RWPE2 (cell line): Measurements from ENCODE around the gene IFT43.

Experiments used
- ATAC-seq: fragments of 200-7000 bp; cut with Tn5 transposase; 3 replicates; pipeline ENCODE4 v1.9.1; 2021; ENCODE audit warnings: low read depth
- DNase-seq: peaks from one replicate; pipeline ENCODE4 v3.0.0-alpha.2; 2020; ENCODE audit warnings: low spot score
- H3K27ac ChIP-seq: fragments of 450-650 bp; 2 replicates; pipeline ENCODE4 v1.5.1; 2017; ENCODE audit warnings: mild to moderate bottlenecking; ENCODE audit not compliant: poor library complexity, severe bottlenecking
- H3K27me3 ChIP-seq: fragments of 250-450 bp; sonication (Bioruptor Pico); 2 replicates; pipeline ENCODE4 v1.5.1; 2021; ENCODE audit warnings: mild to moderate bottlenecking, moderate library complexity; ENCODE audit not compliant: insufficient read depth, poor library complexity, severe bottlenecking
- H3K36me3 ChIP-seq: fragments of 250-450 bp; sonication (Bioruptor Pico); 2 replicates; pipeline ENCODE4 v1.5.1; 2020; ENCODE audit warnings: low read depth, mild to moderate bottlenecking, moderate library complexity
- H3K4me1 ChIP-seq: fragments of 250-450 bp; sonication (Bioruptor Pico); 2 replicates; pipeline ENCODE4 v1.5.1; 2021; ENCODE audit warnings: mild to moderate bottlenecking, moderate library complexity; ENCODE audit not compliant: insufficient read depth, poor library complexity, severe bottlenecking
- H3K4me3 ChIP-seq: fragments of 250-450 bp; sonication (Bioruptor Pico); 2 replicates; pipeline ENCODE4 v1.5.1; 2021; ENCODE audit warnings: mild to moderate bottlenecking, moderate library complexity; ENCODE audit not compliant: severe bottlenecking
- H3K9me3 ChIP-seq: fragments of 250-450 bp; sonication (Bioruptor Pico); 2 replicates; pipeline ENCODE4 v1.5.1; 2021; ENCODE audit warnings: mild to moderate bottlenecking, moderate library complexity; ENCODE audit not compliant: severe bottlenecking
- CTCF ChIP-seq: fragments of 450-650 bp; IDR thresholded peaks from one replicate; pipeline ENCODE4 v1.5.1; 2017; ENCODE audit warnings: mild to moderate bottlenecking, moderate library complexity; ENCODE audit not compliant: poor library complexity, severe bottlenecking

IFT43 gene

DNA sequence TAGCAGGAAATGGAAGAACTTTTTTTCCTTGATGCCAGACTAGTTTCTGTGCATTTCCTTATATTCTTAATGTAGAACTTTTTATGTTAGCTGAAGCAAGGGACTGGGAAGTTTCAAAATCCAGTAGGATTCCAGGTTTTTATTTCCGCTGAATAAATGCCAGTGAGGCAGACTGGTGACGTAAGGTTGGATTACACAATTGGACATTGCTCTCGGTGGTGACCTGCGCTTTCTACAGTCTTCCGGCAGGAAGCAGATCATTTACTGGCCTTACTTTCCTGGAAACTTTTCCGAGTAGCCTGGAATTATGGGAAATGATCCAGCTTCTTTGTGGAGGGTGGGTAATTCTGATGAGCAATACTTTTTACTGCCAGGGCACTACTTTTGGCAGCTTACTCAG is 3.6 kb downstream of the IFT43 start:
- Histone ChIP-seq H3K36me3 (peaks cover 39% of the 10 kb centered on the region), H3K27me3 (no peaks in the 10 kb centered on the region), H3K4me3 (no peak overlapping the region), H3K9me3 (no peaks in the 10 kb centered on the region), H3K27ac (peak overlapping the region; percentile 27), H3K4me1 (peaks cover 18% of the 10 kb centered on the region)
- DNase-seq (no peak), ATAC-seq (peak; percentile 18; the same call in 1 of the 3 replicates)
- no peak for TF ChIP-seq CTCF

DNA sequence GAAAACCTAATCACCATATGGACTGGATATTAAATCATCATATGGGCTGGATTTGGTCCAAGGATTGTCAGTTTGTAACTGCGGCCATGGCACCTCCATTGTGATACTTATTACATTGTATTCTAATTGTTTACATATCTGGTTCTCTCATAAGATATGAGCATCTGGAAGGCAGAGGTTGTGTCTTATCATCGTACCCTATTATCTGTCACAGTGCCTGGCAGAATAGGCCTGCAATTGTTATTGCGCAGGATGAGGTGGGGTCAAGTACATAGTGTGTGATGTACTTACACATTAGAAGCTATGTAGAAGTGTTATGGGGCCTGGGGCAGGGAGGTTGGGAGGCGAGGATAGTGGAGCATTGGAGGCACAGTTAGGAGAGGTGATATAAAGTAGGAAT is 4.7 kb downstream of the IFT43 start:
- TF ChIP-seq CTCF = no peak
- Histone ChIP-seq H3K36me3 (peaks cover 49% of the 10 kb centered on the region), H3K4me3 (no peak overlapping the region), H3K4me1 (peaks cover 15% of the 10 kb centered on the region), H3K27me3 (no peaks in the 10 kb centered on the region), H3K9me3 (no peaks in the 10 kb centered on the region), H3K27ac (no peak overlapping the region)
- ATAC-seq (no peak), DNase-seq (no peak)

- no peak for TF ChIP-seq CTCF
- no peaks in the 10 kb centered on the region for H3K27me3 ChIP-seq
- ATAC-seq = no peak
- no peak overlapping the region for H3K27ac ChIP-seq
- DNase-seq = no peak
- no peak overlapping the region for H3K4me3 ChIP-seq
- no peaks in the 10 kb centered on the region for H3K9me3 ChIP-seq
- peaks cover 11% of the 10 kb centered on the region for H3K4me1 ChIP-seq
- H3K36me3 ChIP-seq = peaks cover 60% of the 10 kb centered on the region
These were observed 6.2 kb downstream of the IFT43 start for GRCh38 chr14:75991753-75992152.

DNA sequence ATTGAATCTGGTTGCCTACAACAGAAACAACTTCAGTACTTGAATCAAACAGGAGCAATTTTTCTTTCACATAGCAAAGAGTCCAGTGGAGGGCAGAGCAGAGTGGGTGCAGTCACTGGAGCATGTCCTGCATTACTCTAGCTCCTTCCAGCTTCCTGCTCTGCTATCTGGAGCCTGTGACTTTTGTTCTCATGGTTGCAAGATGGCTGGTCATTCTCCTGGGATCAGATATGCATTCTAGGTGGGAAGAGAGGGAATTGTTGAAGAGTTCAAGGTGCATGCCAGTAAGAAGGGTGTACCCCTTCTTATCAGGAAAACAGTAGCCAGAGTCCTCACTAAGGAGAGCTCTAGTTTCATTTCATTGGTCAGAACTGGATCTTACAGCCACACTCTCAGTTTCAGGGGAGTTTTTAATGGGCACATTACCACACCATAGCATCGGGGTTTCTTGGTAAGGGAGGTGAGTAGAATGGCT is 8.0 kb downstream of the IFT43 start:
- Histone ChIP-seq H3K27ac (no peak overlapping the region), H3K36me3 (peaks cover 72% of the 10 kb centered on the region), H3K4me3 (no peak overlapping the region), H3K4me1 (peaks cover 10% of the 10 kb centered on the region), H3K27me3 (no peaks in the 10 kb centered on the region), H3K9me3 (no peaks in the 10 kb centered on the region)
- TF ChIP-seq CTCF = no peak
- DNase-seq (no peak), ATAC-seq (no peak)

DNA sequence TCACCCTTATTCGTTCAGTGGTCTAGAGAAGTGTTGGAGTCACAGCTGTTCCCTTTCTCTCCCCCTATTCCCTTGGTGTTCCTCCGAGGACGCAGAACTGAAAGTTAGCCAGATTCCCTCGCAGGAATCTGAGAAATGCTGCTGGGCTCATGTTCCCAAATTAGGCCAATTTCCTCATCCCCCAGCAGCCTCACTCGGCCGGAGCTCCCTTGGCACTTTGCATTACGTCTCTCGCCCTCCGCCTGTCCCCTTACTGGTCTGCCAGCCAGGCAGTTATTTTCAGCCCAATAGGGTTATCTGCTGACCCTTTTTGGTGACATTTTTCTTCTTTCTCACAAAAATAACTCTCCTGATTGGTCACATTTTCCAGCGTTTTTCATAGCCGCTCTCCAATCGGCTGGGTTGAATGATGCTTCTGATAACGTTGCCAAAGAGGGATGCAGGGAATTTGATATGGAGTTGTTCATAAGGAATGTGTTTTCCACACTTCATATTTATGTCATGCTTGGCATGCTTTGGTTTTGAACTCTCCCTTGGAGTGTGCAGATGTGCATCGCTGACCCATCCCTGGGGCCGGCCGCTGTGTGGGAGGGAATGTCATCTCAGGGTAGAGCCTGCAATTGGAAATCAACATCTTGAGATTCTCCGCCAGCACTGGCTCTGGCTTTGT is 9.9 kb downstream of the IFT43 start:
- no peak for TF ChIP-seq CTCF
- H3K9me3 ChIP-seq = no peaks in the 10 kb centered on the region
- no peaks in the 10 kb centered on the region for H3K27me3 ChIP-seq
- H3K27ac ChIP-seq = no peak overlapping the region
- DNase-seq (no peak), ATAC-seq (no peak)
- peaks cover 72% of the 10 kb centered on the region for H3K36me3 ChIP-seq
- H3K4me3 ChIP-seq = no peak overlapping the region
- no peaks in the 10 kb centered on the region for H3K4me1 ChIP-seq
